Measurements from ENCODE around the gene GDI1.

The GDI1 gene

GRCh38 chrX:154408659-154409221, 28.2 kb upstream of the GDI1 start:
- DNase-seq (ENCODE audit: low read depth in 4 of 4, low spot score in 1 of 4), result no peak

GRCh38 chrX:154409222-154409871, 27.6 kb upstream of the GDI1 start, which contains the start of gene DNASE1L1:
DNASE1L1 (minus strand) TSS chrX:154409254; CDS start chrX:154405568, 3,686 bp downstream.
- no peak for DNase-seq (ENCODE audit: low read depth in 4 of 4, low spot score in 1 of 4)

GRCh38 chrX:154411981-154412340, 25.0 kb upstream of the GDI1 start:
- DNase-seq (ENCODE audit: low read depth in 4 of 4, low spot score in 1 of 4), result peak in 2 of 4 experiments; percentile 36 to 61

GRCh38 chrX:154412468-154412867, 24.5 kb upstream of the GDI1 start:
- no peak for DNase-seq (ENCODE audit: low read depth in 4 of 4, low spot score in 1 of 4)

- DNase-seq (ENCODE audit: low read depth in 4 of 4, low spot score in 1 of 4), result no peak
Measured at GRCh38 chrX:154413142-154413541, 23.8 kb upstream of the GDI1 start.

GRCh38 chrX:154417157-154417556, 19.8 kb upstream of the GDI1 start:
- no peak for DNase-seq (ENCODE audit: low read depth in 4 of 4, low spot score in 1 of 4)

GRCh38 chrX:154419189-154419588, 17.8 kb upstream of the GDI1 start:
- DNase-seq (ENCODE audit: low read depth in 4 of 4, low spot score in 1 of 4), result no peak

- no peak for DNase-seq (ENCODE audit: low read depth in 4 of 4, low spot score in 1 of 4)
Measured at GRCh38 chrX:154419688-154420401, 17.1 kb upstream of the GDI1 start.

- DNase-seq (ENCODE audit: low read depth in 4 of 4, low spot score in 1 of 4), result no peak
Measured at GRCh38 chrX:154420402-154420756, 16.6 kb upstream of the GDI1 start.

- no peak for DNase-seq (ENCODE audit: low read depth in 4 of 4, low spot score in 1 of 4)
Measured at GRCh38 chrX:154426916-154427770, 9.8 kb upstream of the GDI1 start.

GRCh38 chrX:154428176-154429171, 8.5 kb upstream of the GDI1 start, which contains the start of gene ATP6AP1:
ATP6AP1 (plus strand) TSS chrX:154428677; CDS start chrX:154428693, 16 bp downstream.
- DNase-seq (ENCODE audit: low read depth in 4 of 4, low spot score in 1 of 4), result peak; percentile 59 to 85 (median 70)

- no peak for DNase-seq (ENCODE audit: low read depth in 4 of 4, low spot score in 1 of 4)
Measured at GRCh38 chrX:154429711-154430110, 7.2 kb upstream of the GDI1 start.

GRCh38 chrX:154430479-154430878, 6.5 kb upstream of the GDI1 start:
- DNase-seq (ENCODE audit: low read depth in 4 of 4, low spot score in 1 of 4), result no peak

- no peak for DNase-seq (ENCODE audit: low read depth in 4 of 4, low spot score in 1 of 4)
Measured at GRCh38 chrX:154430916-154431315, 6.0 kb upstream of the GDI1 start.

- no peak for DNase-seq (ENCODE audit: low read depth in 4 of 4, low spot score in 1 of 4)
Measured at GRCh38 chrX:154431341-154431740, 5.6 kb upstream of the GDI1 start.

GRCh38 chrX:154432210-154432609, 4.7 kb upstream of the GDI1 start:
- DNase-seq (ENCODE audit: low read depth in 4 of 4, low spot score in 1 of 4), result no peak

GRCh38 chrX:154433605-154434004, 3.3 kb upstream of the GDI1 start:
- no peak for DNase-seq (ENCODE audit: low read depth in 4 of 4, low spot score in 1 of 4)

GRCh38 chrX:154434394-154435168, 2.4 kb upstream of the GDI1 start:
- DNase-seq (ENCODE audit: low read depth in 4 of 4, low spot score in 1 of 4), result no peak

GRCh38 chrX:154435171-154435733, 1.7 kb upstream of the GDI1 start:
- DNase-seq (ENCODE audit: low read depth in 4 of 4, low spot score in 1 of 4), result no peak

Data from stimulated activated CD4-positive, alpha-beta T cell treated with anti-CD3 and anti-CD28 coated beads, Interleukin-1b, Interleukin-23, amount 100 ng/mL, for 24 hours (primary cell).